GM18498 (cell line): Measurements from ENCODE around the gene ADAMTS4.
A peak's percentile ranks its signal among the peaks of the same experiment; 100 is the strongest.

Experiments used
- ATAC-seq: cut with Tn5 transposase; IDR thresholded peaks from one replicate; pipeline ENCODE4 v1.9.1; 2021; ENCODE audit warnings: mild to moderate bottlenecking, moderate library complexity; ENCODE audit not compliant: unreplicated experiment

ADAMTS4 gene

GRCh38 chr1:161196521-161197451, 2.1 kb downstream of the ADAMTS4 start:
- ATAC-seq: no peak

DNA sequence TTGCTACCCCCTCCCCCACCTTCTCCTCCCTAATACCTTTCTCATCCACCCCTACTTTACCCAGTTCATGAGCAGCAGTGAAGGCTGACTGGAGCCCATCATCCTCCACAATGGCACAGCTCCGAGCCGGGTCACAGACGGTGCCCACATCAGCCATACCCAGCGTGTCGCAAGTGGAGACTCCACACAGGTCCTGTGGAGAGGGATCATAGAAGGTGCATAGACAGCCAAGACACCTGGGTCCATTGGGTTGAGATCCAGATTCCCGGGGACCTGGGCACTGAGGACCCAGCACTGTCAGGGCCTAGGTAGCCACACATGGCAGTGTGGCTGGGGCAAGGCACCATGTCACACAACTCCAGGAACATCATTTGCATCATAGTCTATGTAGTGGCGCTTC, 2.7 kb downstream of the ADAMTS4 start:
- no peak for ATAC-seq

- ATAC-seq: peak; percentile 52
These were observed 3.7 kb downstream of the ADAMTS4 start for GRCh38 chr1:161195171-161195570.

- no peak for ATAC-seq
These were observed 5.2 kb downstream of the ADAMTS4 start for GRCh38 chr1:161193561-161194235.

- ATAC-seq: peak; percentile 76
These were observed 6.1 kb downstream of the ADAMTS4 start for GRCh38 chr1:161192476-161193465.

DNA sequence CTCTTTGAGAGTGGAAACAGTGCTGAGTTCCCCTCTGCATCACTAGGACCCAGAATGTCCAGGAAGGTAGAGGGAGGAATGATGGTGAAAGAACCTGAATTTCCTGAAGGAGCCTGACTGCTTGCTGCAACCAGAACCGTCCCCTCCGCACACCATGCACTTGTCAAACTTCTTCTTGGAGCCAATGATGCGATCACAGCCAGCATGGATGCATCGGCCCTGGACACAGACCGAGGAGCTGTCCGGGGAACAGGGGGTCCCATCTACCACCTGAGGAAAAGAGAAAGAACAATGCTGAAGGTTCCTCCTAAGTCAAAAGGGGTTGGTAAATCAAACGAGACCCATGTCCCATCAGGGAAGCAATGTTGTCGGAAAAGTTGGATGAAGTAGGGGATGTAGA, 6.9 kb downstream of the ADAMTS4 start:
- no peak for ATAC-seq

DNA sequence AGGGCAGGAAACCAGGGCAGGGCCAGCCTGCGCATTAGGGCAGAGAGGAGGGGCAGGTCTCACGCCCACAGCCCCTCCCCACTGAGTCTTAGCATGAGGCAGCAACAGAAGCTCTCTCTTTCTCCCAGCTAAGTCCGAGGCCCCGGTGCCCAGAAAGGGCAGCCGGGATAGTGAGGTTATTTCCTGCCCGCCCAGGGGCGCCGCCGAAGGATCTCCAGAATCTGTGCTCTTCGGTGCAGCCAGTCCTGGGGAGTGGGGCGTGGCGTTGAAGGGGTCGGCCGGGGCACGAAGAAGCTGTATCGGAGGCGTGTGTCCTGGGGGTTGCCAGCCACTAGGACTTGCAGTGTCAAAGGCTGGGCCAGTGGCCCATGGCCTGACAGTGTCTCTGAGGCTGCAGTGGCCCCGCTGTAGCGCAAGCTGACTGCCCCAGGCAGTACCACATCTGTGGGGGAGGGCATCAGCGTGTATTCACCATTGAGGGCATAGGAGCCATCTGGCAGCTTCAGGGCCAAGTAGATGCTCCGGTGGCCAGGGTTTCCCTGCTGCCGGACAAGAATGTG, 7.8 kb downstream of the ADAMTS4 start:
- no peak for ATAC-seq

GRCh38 chr1:161189036-161189435, 9.8 kb downstream of the ADAMTS4 start:
- no peak for ATAC-seq

- no peak for ATAC-seq
These were observed 10.5 kb downstream of the ADAMTS4 start for GRCh38 chr1:161188381-161188780.

DNA sequence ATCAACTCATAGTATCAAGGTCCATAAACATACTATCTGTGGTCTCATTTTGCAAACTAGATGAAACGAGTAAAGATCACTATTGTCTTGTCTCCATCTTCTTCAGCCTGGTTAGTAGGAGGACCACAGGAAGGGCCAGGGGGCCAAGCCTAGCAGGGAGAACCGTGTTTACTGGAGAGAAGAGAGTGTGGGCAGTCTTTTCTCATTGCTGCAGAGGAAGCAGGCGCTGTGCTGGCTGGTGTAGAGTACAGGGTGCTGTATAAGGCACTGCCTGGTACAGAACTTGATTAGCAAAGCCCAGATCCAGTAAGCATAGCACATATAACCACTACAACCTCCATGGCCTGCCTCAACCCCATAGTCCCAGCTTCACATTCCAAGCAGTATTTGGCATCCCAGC, 11.5 kb downstream of the ADAMTS4 start:
- no peak for ATAC-seq

GRCh38 chr1:161185732-161186311, 13.0 kb downstream of the ADAMTS4 start:
- peak; percentile 28 for ATAC-seq

GRCh38 chr1:161185282-161185682, 13.6 kb downstream of the ADAMTS4 start:
- ATAC-seq: peak; percentile 64

- ATAC-seq: peak; percentile 44
These were observed 16.6 kb downstream of the ADAMTS4 start for GRCh38 chr1:161182214-161182613.

- no peak for ATAC-seq
These were observed 18.2 kb downstream of the ADAMTS4 start for GRCh38 chr1:161180639-161181038.

GRCh38 chr1:161179698-161180097, 19.2 kb downstream of the ADAMTS4 start:
- no peak for ATAC-seq

- ATAC-seq: no peak
These were observed 21.0 kb downstream of the ADAMTS4 start for GRCh38 chr1:161177936-161178244.

DNA sequence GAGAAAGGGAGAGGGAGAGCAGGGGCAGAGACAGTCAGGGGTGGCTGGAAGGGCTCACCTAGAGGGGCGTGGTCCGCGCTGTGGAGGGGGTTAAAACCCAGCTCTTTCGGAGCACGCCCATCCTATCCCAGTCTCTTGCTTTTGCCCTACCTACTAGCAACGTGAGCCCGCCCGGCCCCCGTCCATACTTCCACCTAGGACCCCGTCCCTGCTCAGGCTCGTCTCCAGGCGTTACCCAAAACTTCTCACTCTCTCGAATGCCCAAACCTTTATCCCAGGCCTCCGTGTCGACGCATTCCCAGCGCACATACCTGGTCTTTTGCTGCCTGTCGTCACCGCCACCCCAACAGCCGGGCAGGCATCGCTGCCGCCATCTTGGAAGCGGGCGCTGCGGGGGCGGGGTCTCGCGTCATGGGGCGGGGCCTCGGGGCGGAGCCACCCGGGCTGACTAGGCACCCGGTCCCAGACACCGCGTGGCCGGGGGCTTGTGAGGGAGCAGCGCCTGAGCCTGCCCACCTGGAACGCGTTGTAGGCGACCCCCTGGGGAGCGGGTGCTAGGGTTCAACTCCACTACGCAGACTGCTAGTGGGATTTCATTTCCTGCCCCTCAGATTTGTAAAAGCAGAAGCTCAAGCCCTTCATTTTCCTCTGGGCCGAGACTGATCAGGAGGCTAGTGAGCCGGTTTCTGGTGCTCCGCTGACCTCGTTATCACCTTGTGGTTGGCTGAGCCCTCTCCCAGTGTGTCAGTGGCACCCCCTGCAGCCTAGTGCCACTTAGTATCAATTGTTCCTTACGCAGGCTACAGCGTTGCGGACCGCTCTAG, 21.5 kb downstream of the ADAMTS4 start, which contains the start of gene B4GALT3:
TSS of gene B4GALT3 (minus strand) at position 396 of the 824 bp plus-strand sequence. CDS start 1,447 bp downstream, outside the sequence.
- peak; percentile 82 for ATAC-seq

GRCh38 chr1:161176468-161177111, 22.3 kb downstream of the ADAMTS4 start:
- no peak for ATAC-seq
